ENCODE measurements around the gene MSANTD1. TPM values are rescaled to one million over a fixed set of nuclear protein-coding genes. Genes with fewer than 3 reads are reported as not detected.

The MSANTD1 gene
- total and polyA plus RNA-seq, 2 donors (not counting 3 experiments of a cell fraction or from before 2014, with no cell fraction given), result 0.14 to 1.2 TPM

DNA sequence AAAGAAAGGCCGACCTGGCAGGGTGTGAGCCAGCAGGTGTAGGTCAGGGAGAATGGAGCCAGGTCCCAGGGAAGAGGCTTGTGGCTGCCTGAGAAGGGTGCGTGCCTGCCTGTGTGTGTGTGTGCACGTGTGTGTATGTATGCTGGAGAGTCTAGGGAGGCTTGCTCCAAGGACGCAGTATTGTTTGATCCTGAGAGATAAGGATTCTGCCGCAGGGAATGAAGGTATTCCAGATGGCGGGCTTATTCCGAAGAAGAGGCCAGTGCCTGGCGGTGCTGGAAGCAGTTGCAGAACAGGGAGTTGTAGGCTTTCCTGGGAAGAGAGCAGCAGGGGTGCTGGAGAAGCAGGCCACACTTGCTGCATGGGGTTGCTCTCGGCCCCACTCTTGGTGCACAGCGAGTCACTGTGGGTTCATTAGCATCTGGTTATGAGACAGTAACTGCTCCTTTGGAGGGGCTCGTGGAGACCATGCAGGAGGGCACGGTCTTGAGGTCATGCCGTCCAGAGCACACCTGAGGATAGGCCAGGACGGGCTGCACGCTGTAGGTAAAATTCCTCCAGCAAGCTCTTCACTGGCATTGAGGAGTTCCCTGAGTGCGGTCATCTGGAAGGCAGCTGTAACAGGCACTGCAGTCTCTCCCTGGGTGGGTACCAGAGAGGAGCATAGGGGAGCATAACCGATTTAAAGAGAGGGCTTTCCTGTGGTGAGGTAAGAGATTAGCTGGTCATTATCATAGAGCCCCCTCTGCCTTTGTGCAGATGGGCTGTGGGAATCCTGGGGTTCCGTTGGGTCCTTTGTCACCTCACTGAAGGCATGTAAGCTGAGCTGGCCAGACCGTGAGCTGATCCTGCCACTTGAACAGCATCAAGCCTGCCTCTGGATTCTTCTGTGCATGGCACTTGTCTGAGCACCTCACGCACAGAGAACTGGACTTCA, 29.9 kb upstream of the MSANTD1 start:
- no peak for TF ChIP-seq FOS (IDR thresholded peaks at IDR 0.05; ENCODE audit: borderline replicate concordance, insufficient read depth, low read length)
- no peak for TF ChIP-seq MYC (IDR thresholded peaks at IDR 0.05; ENCODE audit: low read depth, low read length)
- TF ChIP-seq POLR2A (IDR thresholded peaks at IDR 0.05; ENCODE audit: low read depth, low read length), result no peak
- no peak for TF ChIP-seq EZH2 (IDR thresholded peaks at IDR 0.05; ENCODE audit: borderline replicate concordance, low read depth, low read length, severe bottlenecking)
- TF ChIP-seq GATA2 (IDR thresholded peaks at IDR 0.05; ENCODE audit: insufficient read depth, insufficient read length, low read depth, low read length), result no peak
- TF ChIP-seq, protein P1, sequence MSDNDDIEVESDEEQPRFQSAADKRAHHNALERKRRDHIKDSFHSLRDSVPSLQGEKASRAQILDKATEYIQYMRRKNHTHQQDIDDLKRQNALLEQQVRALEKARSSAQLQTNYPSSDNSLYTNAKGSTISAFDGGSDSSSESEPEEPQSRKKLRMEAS (IDR thresholded peaks at IDR 0.05; ENCODE audit: insufficient read depth, insufficient read length), result no peak
- no peak for TF ChIP-seq POLR2AphosphoS5 (IDR thresholded peaks at IDR 0.05; ENCODE audit: insufficient read depth, low read depth, low read length)
- TF ChIP-seq, protein P2, sequence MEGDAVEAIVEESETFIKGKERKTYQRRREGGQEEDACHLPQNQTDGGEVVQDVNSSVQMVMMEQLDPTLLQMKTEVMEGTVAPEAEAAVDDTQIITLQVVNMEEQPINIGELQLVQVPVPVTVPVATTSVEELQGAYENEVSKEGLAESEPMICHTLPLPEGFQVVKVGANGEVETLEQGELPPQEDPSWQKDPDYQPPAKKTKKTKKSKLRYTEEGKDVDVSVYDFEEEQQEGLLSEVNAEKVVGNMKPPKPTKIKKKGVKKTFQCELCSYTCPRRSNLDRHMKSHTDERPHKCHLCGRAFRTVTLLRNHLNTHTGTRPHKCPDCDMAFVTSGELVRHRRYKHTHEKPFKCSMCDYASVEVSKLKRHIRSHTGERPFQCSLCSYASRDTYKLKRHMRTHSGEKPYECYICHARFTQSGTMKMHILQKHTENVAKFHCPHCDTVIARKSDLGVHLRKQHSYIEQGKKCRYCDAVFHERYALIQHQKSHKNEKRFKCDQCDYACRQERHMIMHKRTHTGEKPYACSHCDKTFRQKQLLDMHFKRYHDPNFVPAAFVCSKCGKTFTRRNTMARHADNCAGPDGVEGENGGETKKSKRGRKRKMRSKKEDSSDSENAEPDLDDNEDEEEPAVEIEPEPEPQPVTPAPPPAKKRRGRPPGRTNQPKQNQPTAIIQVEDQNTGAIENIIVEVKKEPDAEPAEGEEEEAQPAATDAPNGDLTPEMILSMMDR (IDR thresholded peaks at IDR 0.05; ENCODE audit: extremely low read depth in 1 of 2, insufficient read depth in 1 of 2, low read depth in 1 of 2, low read length in 2 of 2), result no peak
- Histone ChIP-seq H3K4me2 (ENCODE audit: insufficient read depth, low read length) (no peak overlapping the region), H4K20me1 (replicated peaks; ENCODE audit: control insufficient read depth, extremely low read depth, insufficient read depth, low read length) (no peaks in the 10 kb centered on the region), H2AFZ (ENCODE audit: low read depth, low read length) (no peak overlapping the region), H3K9ac (replicated peaks; ENCODE audit: extremely low read depth, insufficient read depth, low read length) (no peak overlapping the region), H3K36me3 (ENCODE audit: control insufficient read depth in 2 of 2, extremely low read depth in 1 of 2, insufficient read depth in 2 of 2, low read length in 2 of 2) (peaks cover 13 to 52% of the 10 kb centered on the region in 2 experiments), H3K79me2 (ENCODE audit: control insufficient read depth, insufficient read depth, low read length) (no peaks in the 10 kb centered on the region), H3K4me3 (replicated peaks in 1 of 3; ENCODE audit: insufficient read depth in 1 of 3, low read depth in 1 of 3, low read length in 3 of 3) (no peak overlapping the region), H3K4me1 (ENCODE audit: control insufficient read depth, extremely low read depth, insufficient read depth, low read length) (no peaks in the 10 kb centered on the region), H3K27me3 (ENCODE audit: control insufficient read depth in 2 of 2, insufficient read depth in 2 of 2, low read length in 2 of 2) (no peaks in the 10 kb centered on the region), H3K9me3 (replicated peaks; ENCODE audit: control insufficient read depth, insufficient read depth, low read length) (no peaks in the 10 kb centered on the region), H3K27ac (ENCODE audit: insufficient read depth, low read depth, low read length) (no peak overlapping the region), H3K9me1 (replicated peaks; ENCODE audit: control insufficient read depth, extremely low read depth, insufficient read depth, low read length) (no peaks in the 10 kb centered on the region)
- intact Hi-C loops (cut with micrococcal nuclease) (no loop called here), dilution Hi-C loops (cut with MboI; ENCODE audit: extremely low pct_ligation_motif_present, low sequenced_read_pairs) (no loop called here)
- DNase-seq (ENCODE audit: low read depth, low spot score) (no peak), FAIRE-seq (no peak)
- ChIA-PET POLR2A (no interaction called here), CTCF (interaction anchor here (0.7 to 1.3 kb wide), 4 partner anchors 112 to 261 kb away, joined by 3 to 5 read pairs (median 4); no protein-coding TSS in a partner anchor)
- BruUV-seq (replicated peaks), result no TSS peak
